OCI-LY1 (cell line): Measurements from ENCODE around the gene ARHGAP28.

ENCODE experiments used
- H2AFZ ChIP-seq: fragments of 200-600 bp; sonication (generic), shearing (Covaris generic); 2 replicates; pipeline ENCODE4 v1.6.0; 2014; ENCODE audit warnings: antibody characterized with exemption, mild to moderate bottlenecking, low read length
- H3F3A ChIP-seq: fragments of 200-600 bp; sonication (generic), shearing (Covaris generic); 2 replicates; pipeline ENCODE4 v1.6.0; 2014; ENCODE audit warnings: mild to moderate bottlenecking, antibody characterized with exemption, low read length, moderate library complexity; ENCODE audit not compliant: insufficient read depth
- H3K27ac ChIP-seq: fragments of 200-600 bp; sonication (generic); 2 replicates; pipeline ENCODE4 v1.5.1; 2014; ENCODE audit warnings: low read length, mixed run types, mild to moderate bottlenecking, low read depth; ENCODE audit not compliant: poor library complexity, severe bottlenecking
- H3K27me3 ChIP-seq: fragments of 200-600 bp; sonication (generic); 2 replicates; pipeline ENCODE4 v1.6.0; 2014; ENCODE audit warnings: antibody characterized with exemption, mild to moderate bottlenecking, low read length, moderate library complexity; ENCODE audit not compliant: insufficient read depth
- H3K36me3 ChIP-seq: fragments of 200-600 bp; sonication (generic); 2 replicates; pipeline ENCODE4 v1.6.1; 2014; ENCODE audit warnings: mild to moderate bottlenecking, antibody characterized with exemption, low read length, moderate library complexity, mixed read lengths; ENCODE audit not compliant: insufficient read depth
- H3K4me1 ChIP-seq: fragments of 200-600 bp; sonication (generic); 2 replicates; pipeline ENCODE4 v1.5.1; 2014; ENCODE audit warnings: mild to moderate bottlenecking, low read length, moderate library complexity; ENCODE audit not compliant: insufficient read depth, severe bottlenecking
- H3K4me2 ChIP-seq: fragments of 200-600 bp; sonication (generic), shearing (Covaris generic); 2 replicates; pipeline ENCODE4 v1.6.1; 2014; ENCODE audit warnings: low read length
- H3K4me3 ChIP-seq: fragments of 200-600 bp; sonication (generic); 2 replicates; pipeline ENCODE4 v1.5.1; 2014; ENCODE audit warnings: low read length, low read depth, mild to moderate bottlenecking, mixed read lengths; ENCODE audit not compliant: poor library complexity, severe bottlenecking
- H3K79me2 ChIP-seq: fragments of 200-600 bp; shearing (Covaris generic); 2 replicates; pipeline ENCODE4 v1.6.1; 2016; ENCODE audit warnings: mixed run types, low read length, mixed read lengths; ENCODE audit not compliant: insufficient read depth
- H3K9ac ChIP-seq: fragments of 200-600 bp; sonication (generic), shearing (Covaris generic); 2 replicates; pipeline ENCODE4 v1.6.1; 2014; ENCODE audit warnings: mild to moderate bottlenecking, low read length, mixed read lengths
- H3K9me2 ChIP-seq: fragments of 200-600 bp; sonication (generic), shearing (Covaris generic); 2 replicates; pipeline ENCODE4 v1.6.1; 2014; ENCODE audit warnings: low read depth, mild to moderate bottlenecking, low read length, mixed read lengths
- H3K9me3 ChIP-seq: fragments of 200-600 bp; shearing (Covaris generic); 2 replicates; pipeline ENCODE4 v1.6.1; 2014; ENCODE audit warnings: low read length, mixed read lengths
- H4K20me1 ChIP-seq: fragments of 200-600 bp; sonication (generic), shearing (Covaris generic); 2 replicates; pipeline ENCODE4 v1.6.0; 2016; ENCODE audit warnings: mild to moderate bottlenecking, low read length; ENCODE audit not compliant: insufficient read depth
- EZH2 ChIP-seq: fragments of 200-600 bp; sonication (generic), shearing (Covaris generic); IDR thresholded peaks from 2 replicates; pipeline ENCODE4 v1.8.0; 2017; ENCODE audit warnings: borderline replicate concordance, mixed run types, mild to moderate bottlenecking, antibody characterized with exemption, low read length, moderate library complexity, mixed read lengths
- TF ChIP-seq, protein P1 (sequence below): fragments of 200-600 bp; sonication (generic), shearing (Covaris generic); IDR thresholded peaks from 2 replicates; pipeline ENCODE4 v1.5.1; 2017; ENCODE audit warnings: mild to moderate bottlenecking, antibody characterized with exemption, low read length, moderate library complexity, mixed read lengths

Gene ARHGAP28

DNA sequence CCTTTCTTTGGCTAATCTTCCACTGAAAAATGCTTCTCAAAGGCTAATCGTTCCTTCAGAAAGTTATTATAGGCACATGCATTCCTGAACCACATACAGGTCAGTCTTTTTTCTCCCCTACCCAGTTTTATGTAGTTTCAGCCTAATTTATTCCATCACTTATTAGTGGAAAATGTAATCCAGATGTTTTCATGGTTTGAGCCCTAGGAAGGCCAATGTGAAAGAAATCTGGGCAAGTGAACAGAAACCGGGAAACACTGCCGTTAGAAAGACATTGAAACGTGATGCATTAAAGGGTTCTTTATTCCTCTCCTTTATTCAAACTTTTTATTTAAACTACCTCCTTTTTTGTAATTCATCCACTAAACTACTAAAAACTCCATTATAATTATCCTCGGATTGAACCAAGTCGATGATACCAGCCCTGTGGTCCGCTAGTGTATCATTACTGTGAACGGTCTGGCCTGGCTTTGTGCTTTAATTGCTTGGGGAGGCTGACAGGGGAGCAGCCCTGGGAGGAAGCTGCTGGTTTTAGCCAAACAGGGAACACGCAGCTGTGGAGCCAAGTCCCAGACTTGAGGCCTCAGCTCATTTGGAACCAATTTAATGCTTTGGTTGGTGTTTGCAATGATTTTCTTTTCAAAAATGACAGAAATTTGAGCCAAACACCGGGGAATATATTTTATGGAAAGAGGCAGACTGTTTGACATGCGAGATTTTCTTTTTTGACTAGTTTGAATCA is 149.2 kb downstream of the ARHGAP28 start:
- Histone ChIP-seq H3F3A (no peaks in the 10 kb centered on the region), H3K9ac (no peak overlapping the region), H3K9me2 (no peaks in the 10 kb centered on the region), H4K20me1 (no peaks in the 10 kb centered on the region), H3K4me2 (no peak overlapping the region), H3K9me3 (no peaks in the 10 kb centered on the region), H3K27me3 (no peaks in the 10 kb centered on the region), H3K4me1 (no peaks in the 10 kb centered on the region), H2AFZ (no peak overlapping the region), H3K27ac (no peak overlapping the region), H3K79me2 (no peaks in the 10 kb centered on the region), H3K36me3 (no peaks in the 10 kb centered on the region), H3K4me3 (no peak overlapping the region)
- no peak for TF ChIP-seq EZH2
- TF ChIP-seq, protein P1, sequence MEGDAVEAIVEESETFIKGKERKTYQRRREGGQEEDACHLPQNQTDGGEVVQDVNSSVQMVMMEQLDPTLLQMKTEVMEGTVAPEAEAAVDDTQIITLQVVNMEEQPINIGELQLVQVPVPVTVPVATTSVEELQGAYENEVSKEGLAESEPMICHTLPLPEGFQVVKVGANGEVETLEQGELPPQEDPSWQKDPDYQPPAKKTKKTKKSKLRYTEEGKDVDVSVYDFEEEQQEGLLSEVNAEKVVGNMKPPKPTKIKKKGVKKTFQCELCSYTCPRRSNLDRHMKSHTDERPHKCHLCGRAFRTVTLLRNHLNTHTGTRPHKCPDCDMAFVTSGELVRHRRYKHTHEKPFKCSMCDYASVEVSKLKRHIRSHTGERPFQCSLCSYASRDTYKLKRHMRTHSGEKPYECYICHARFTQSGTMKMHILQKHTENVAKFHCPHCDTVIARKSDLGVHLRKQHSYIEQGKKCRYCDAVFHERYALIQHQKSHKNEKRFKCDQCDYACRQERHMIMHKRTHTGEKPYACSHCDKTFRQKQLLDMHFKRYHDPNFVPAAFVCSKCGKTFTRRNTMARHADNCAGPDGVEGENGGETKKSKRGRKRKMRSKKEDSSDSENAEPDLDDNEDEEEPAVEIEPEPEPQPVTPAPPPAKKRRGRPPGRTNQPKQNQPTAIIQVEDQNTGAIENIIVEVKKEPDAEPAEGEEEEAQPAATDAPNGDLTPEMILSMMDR: no peak

GRCh38 chr18:6879508-6880195 is 150.1 kb downstream of the ARHGAP28 start:
- Histone ChIP-seq H3K4me2 (no peak overlapping the region), H3K9me2 (no peaks in the 10 kb centered on the region)

DNA sequence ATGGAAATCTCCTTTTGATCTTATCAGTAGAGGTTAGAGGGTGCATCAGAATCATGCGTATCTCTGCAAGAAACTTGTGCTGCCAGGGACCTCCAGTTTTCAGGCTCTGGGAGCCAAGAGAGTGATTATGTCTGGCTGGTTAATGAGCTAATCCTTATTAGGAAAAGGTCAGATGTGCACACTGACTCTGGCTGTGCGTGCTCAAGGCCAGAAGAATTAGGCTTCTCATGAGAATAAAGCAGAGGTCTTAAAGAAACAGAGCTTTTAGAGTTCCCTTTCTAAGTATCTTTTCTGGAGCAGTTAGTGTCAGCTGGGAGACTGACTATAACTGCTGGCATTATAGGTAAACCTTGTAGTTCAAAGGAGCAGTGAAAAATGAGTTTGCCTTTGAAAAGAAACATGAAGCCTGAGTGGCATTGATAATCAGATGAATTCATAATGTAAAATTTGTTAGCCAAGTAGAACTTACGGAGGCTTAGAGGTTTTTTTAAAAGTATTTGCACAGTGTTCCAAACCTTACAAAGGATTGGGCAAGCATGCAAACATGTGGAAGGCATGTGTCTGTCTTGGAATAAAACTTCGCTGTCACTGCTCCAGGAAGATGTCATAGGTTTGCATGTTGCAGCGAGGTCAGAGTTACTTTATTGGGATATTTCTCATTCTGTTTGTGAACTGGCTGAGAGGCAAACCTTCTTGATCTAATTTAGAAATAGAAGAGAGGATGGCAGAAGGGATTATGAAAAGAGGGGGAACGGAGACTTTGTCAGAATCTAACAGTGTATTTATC is 151.7 kb downstream of the ARHGAP28 start:
- Histone ChIP-seq H3K36me3 (no peaks in the 10 kb centered on the region), H3K4me1 (no peaks in the 10 kb centered on the region), H3F3A (no peaks in the 10 kb centered on the region), H3K9me2 (no peaks in the 10 kb centered on the region), H3K27ac (no peak overlapping the region), H3K27me3 (no peaks in the 10 kb centered on the region), H2AFZ (no peak overlapping the region), H3K9ac (no peak overlapping the region), H3K9me3 (no peaks in the 10 kb centered on the region), H3K4me2 (no peak overlapping the region), H3K4me3 (no peak overlapping the region), H3K79me2 (no peaks in the 10 kb centered on the region), H4K20me1 (no peaks in the 10 kb centered on the region)
- TF ChIP-seq, protein P1: no peak
- TF ChIP-seq EZH2: no peak

More at GRCh38 chr18:6879508-6880195, 150.1 kb downstream of the ARHGAP28 start:
- Histone ChIP-seq H3K79me2 (no peaks in the 10 kb centered on the region), H3F3A (no peaks in the 10 kb centered on the region), H3K27me3 (no peaks in the 10 kb centered on the region), H3K4me3 (no peak overlapping the region), H2AFZ (no peak overlapping the region), H3K36me3 (no peaks in the 10 kb centered on the region), H3K27ac (no peak overlapping the region), H3K4me1 (no peaks in the 10 kb centered on the region), H3K9ac (no peak overlapping the region), H3K9me3 (no peaks in the 10 kb centered on the region), H4K20me1 (no peaks in the 10 kb centered on the region)
- TF ChIP-seq EZH2: no peak
- TF ChIP-seq, protein P1: no peak
